HepG2 (cell line): ENCODE measurements around the gene SIGLEC10. TPM values are rescaled to one million over a fixed set of nuclear protein-coding genes. Genes with fewer than 3 reads are reported as not detected.

Experiments used
- BCLAF1 ChIP-seq: fragments of 450-650 bp; IDR thresholded peaks from 2 replicates; pipeline ENCODE4 v1.6.1; 2017; ENCODE audit warnings: mild to moderate bottlenecking
- CC2D1A ChIP-seq: sonication (generic); formaldehyde crosslinking; IDR thresholded peaks from 2 replicates; pipeline ENCODE4 v1.8.1; 2023; ENCODE audit warnings: mild to moderate bottlenecking, missing genetic modification reagents
- HNF4A ChIP-seq: sonication (generic); formaldehyde crosslinking; IDR thresholded peaks from 2 replicates; pipeline ENCODE4 v1.4.0; 2020; ENCODE audit warnings: missing genetic modification reagents
- IRF1 ChIP-seq: sonication (generic); formaldehyde crosslinking; IDR thresholded peaks from 2 replicates; pipeline ENCODE4 v1.4.0; 2020; ENCODE audit warnings: low read depth, mild to moderate bottlenecking, missing genetic modification reagents
- LBX2 ChIP-seq: sonication (generic); formaldehyde crosslinking; IDR thresholded peaks from 2 replicates; pipeline ENCODE4 v1.5.0; 2020; ENCODE audit warnings: missing genetic modification reagents, mild to moderate bottlenecking, borderline replicate concordance
- MTA1 ChIP-seq: sonication (generic); formaldehyde crosslinking; IDR thresholded peaks from 2 replicates; pipeline ENCODE4 v1.4.0; 2020; ENCODE audit warnings: missing genetic modification reagents, mild to moderate bottlenecking, borderline replicate concordance
- MXD1 ChIP-seq: sonication (generic); formaldehyde crosslinking; IDR thresholded peaks from 2 replicates; pipeline ENCODE4 v1.4.0; 2020; ENCODE audit warnings: mild to moderate bottlenecking, missing genetic modification reagents
- PBX3 ChIP-seq: sonication (generic); formaldehyde crosslinking; IDR thresholded peaks from 2 replicates; pipeline ENCODE4 v1.8.1; 2023; ENCODE audit warnings: missing genetic modification reagents, inconsistent platforms, borderline replicate concordance
- PCBP2 ChIP-seq: fragments of 200-400 bp; formaldehyde crosslinking; optimal IDR thresholded peaks from 2 replicates; pipeline ENCODE3; 2018; ENCODE audit warnings: low read length, low read depth; ENCODE audit not compliant: poor library complexity, severe bottlenecking
- RBM22 ChIP-seq: fragments of 200-400 bp; formaldehyde crosslinking; optimal IDR thresholded peaks from 2 replicates; pipeline ENCODE3; 2017; ENCODE audit warnings: mild to moderate bottlenecking, low read length, moderate library complexity
- RELA ChIP-seq: sonication (generic); formaldehyde crosslinking; IDR thresholded peaks from 2 replicates; pipeline ENCODE4 v1.4.0; 2020; ENCODE audit warnings: missing genetic modification reagents
- TAF15 ChIP-seq: fragments of 200-400 bp; formaldehyde crosslinking; IDR thresholded peaks from one replicate; pipeline ENCODE4 v1.6.1; 2018; ENCODE audit warnings: mild to moderate bottlenecking, low read depth, low read length; ENCODE audit not compliant: poor library complexity, severe bottlenecking
- THAP9 ChIP-seq: sonication (generic); formaldehyde crosslinking; IDR thresholded peaks from 2 replicates; pipeline ENCODE4; 2020; ENCODE audit warnings: missing genetic modification reagents, mild to moderate bottlenecking, borderline replicate concordance
- ZKSCAN5 ChIP-seq: sonication (generic); formaldehyde crosslinking; IDR thresholded peaks from 2 replicates; pipeline ENCODE4 v1.5.1; 2020; ENCODE audit warnings: mild to moderate bottlenecking, missing genetic modification reagents
- ZNF274 ChIP-seq: sonication (generic); formaldehyde crosslinking; IDR thresholded peaks from 2 replicates; pipeline ENCODE4 v1.5.1; 2020; ENCODE audit warnings: mild to moderate bottlenecking, missing genetic modification reagents
- ZNF275 ChIP-seq: sonication (generic); formaldehyde crosslinking; IDR thresholded peaks from 2 replicates; pipeline ENCODE4 v1.8.0; 2022; ENCODE audit warnings: missing genetic modification reagents, mild to moderate bottlenecking, inconsistent platforms, borderline replicate concordance
- ZNF713 ChIP-seq: sonication (generic); formaldehyde crosslinking; IDR thresholded peaks from 2 replicates; pipeline ENCODE4 v1.4.0; 2020; ENCODE audit warnings: mild to moderate bottlenecking, missing genetic modification reagents
- ZNF746 ChIP-seq: sonication (generic); formaldehyde crosslinking; IDR thresholded peaks from 2 replicates; pipeline ENCODE4 v1.8.0; 2022; ENCODE audit warnings: mild to moderate bottlenecking, missing genetic modification reagents
- polyA plus RNA-seq, 8 experiments: library from polyadenylated mRNA; depleted of rRNA in 3 of 8; stranded (reverse) in 7 of 8; unstranded in 1 of 8; fragments of >200 nt; fragmentation: Illumina TruSeq in 4 of 8; extraction: Trizol in 4 of 8; gene quantifications; 2 replicates each; pipeline versions ENCODE4 v1.2.1 to v1.2.3, GENCODE V29; 2011 to 2016; ENCODE audit warnings: low read depth in 4 of 8, missing spikeins in 1 of 8, mixed read lengths in 1 of 8; ENCODE audit not compliant: insufficient read depth in 1 of 8
- total RNA-seq, 5 experiments: library from RNA; depleted of rRNA; stranded (reverse); fragments of >200 nt; fragmentation: Illumina TruSeq; extraction: Trizol; gene quantifications; 2 replicates each; pipeline ENCODE4 v1.2.3, GENCODE V29; 2016; ENCODE audit warnings: low read depth in 1 of 5

The SIGLEC10 gene
- total and polyA plus RNA-seq, 2 of the 13 experiments (the other 11 are each of a cell fraction or from before 2014, with no cell fraction given), result not detected

GRCh38 chr19:51366389-51367254 lies 50.8 kb downstream of the SIGLEC10 start (continued):
- TF ChIP-seq IRF1 (CRISPR knock-in tag) (no peak), ZNF713 (no peak), LBX2 (no peak), ZNF274 (no peak), ZNF746 (CRISPR knock-in tag) (no peak), MXD1 (no peak), RBM22 (peak; percentile 99), THAP9 (CRISPR knock-in tag) (peak; percentile 21; the same call in 1 of the 2 replicates), PBX3 (CRISPR knock-in tag) (no peak), BCLAF1 (no peak), HNF4A (CRISPR knock-in tag) (no peak), MTA1 (CRISPR knock-in tag) (no peak; the same call in 1 of the 2 replicates), ZNF275 (CRISPR knock-in tag) (no peak), RELA (CRISPR knock-in tag) (no peak), TAF15 (no peak), ZKSCAN5 (CRISPR knock-in tag) (no peak), PCBP2 (peak; percentile 79), CC2D1A (CRISPR knock-in tag) (no peak)
